Activated CD8-positive, alpha-beta T cell treated with anti-CD3 and anti-CD28 coated beads, Interleukin-2, amount 10 ng/mL, durations not matched to agents 7 days and 5 days (primary cell): Measurements from ENCODE around the gene ALOX12. TPM values are rescaled to one million over a fixed set of nuclear protein-coding genes. Genes with fewer than 3 reads are reported as not detected.

Experiments
- ATAC-seq: fragments of 150-1000 bp; cut with Tn5 transposase; one replicate; pipeline ENCODE4 v1.10.0; 2021; ENCODE audit warnings: moderate library complexity
- CTCF ChIA-PET: fragments of 350-600 bp; sonication (Branson Sonifier 250); formaldehyde crosslinking; loops from one replicate; lab custom pipeline; 2021; ENCODE audit warnings: antibody characterized with exemption; lab: Charles Lee
- POLR2A ChIA-PET: fragments of 350-600 bp; sonication (Branson Sonifier 250); formaldehyde crosslinking; loops from one replicate; lab custom pipeline; 2021; ENCODE audit warnings: antibody characterized with exemption; lab: Charles Lee
- DNase-seq: peaks from one replicate; pipeline ENCODE4 v3.0.0-alpha.2; 2020
- H3K27ac Mint-ChIP-seq: one replicate; pipeline ENCODE4 v1.8.0; 2021; ENCODE audit warnings: mild to moderate bottlenecking, mixed read lengths
- H3K27me3 Mint-ChIP-seq: one replicate; pipeline ENCODE4 v1.8.0; 2021; ENCODE audit warnings: low read depth, mixed read lengths
- H3K36me3 Mint-ChIP-seq: one replicate; pipeline ENCODE4 v1.8.0; 2021; ENCODE audit warnings: low read depth, mixed read lengths
- H3K4me1 Mint-ChIP-seq: one replicate; pipeline ENCODE4 v1.8.0; 2021; ENCODE audit warnings: low read depth, mixed read lengths
- H3K4me3 Mint-ChIP-seq: one replicate; pipeline ENCODE4 v1.8.0; 2021; ENCODE audit warnings: mild to moderate bottlenecking, mixed read lengths
- H3K9me3 Mint-ChIP-seq: one replicate; pipeline ENCODE4 v1.8.0; 2022; ENCODE audit warnings: mixed read lengths; ENCODE audit not compliant: insufficient read depth
- total RNA-seq, 2 experiments: library from RNA; stranded (reverse); gene quantifications; one replicate each; pipeline ENCODE4 v1.2.3, GENCODE V29; 2021

Gene ALOX12
- total RNA-seq, 2 experiments from 2014 or later, result not detected

GRCh38 chr17:7023576-7024401 is 27.9 kb downstream of the ALOX12 start:
- H3K9me3 Mint-ChIP-seq, result no peaks in the 10 kb centered on the region
- H3K4me1 Mint-ChIP-seq, result peaks cover 64% of the 10 kb centered on the region
- H3K36me3 Mint-ChIP-seq, result no peaks in the 10 kb centered on the region
- DNase-seq, result peak; percentile 95
- H3K27me3 Mint-ChIP-seq, result peaks cover 2% of the 10 kb centered on the region
- H3K27ac Mint-ChIP-seq, result peak overlapping the region; percentile 79
- ATAC-seq, result peak; percentile 82
- ChIA-PET CTCF (interaction anchor here (0.8 to 6.1 kb wide), 7 partner anchors 8 to 113 kb away, joined by 3 to 71 read pairs (median 52); partner anchors contain the start of genes RNASEK and SLC16A13), POLR2A (interaction anchor here (0.9 to 7.0 kb wide), 3 partner anchors 9 to 19 kb away, joined by 3 to 61 read pairs (median 16); partner anchors contain the start of gene SLC16A13)
- peak overlapping the region; percentile 51 for H3K4me3 Mint-ChIP-seq

DNA sequence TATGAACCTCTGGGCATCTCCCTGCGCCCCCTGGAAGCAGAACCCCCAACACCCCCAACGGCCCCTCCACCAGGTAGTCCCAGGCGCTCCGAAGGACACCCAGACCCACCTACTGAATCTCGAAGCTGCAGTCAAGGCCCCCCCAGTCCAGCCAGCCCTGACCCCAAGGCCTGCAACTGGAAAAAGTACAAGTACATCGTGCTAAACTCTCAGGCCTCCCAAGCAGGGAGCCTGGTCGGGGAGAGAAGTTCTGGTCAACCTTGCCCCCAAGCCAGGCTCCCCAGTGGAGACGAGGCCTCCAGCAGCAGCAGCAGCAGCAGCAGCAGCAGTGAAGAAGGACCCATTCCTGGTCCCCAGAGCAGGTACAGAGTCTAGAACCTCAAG is 28.5 kb downstream of the ALOX12 start:
- Mint-ChIP-seq H3K27ac (no peak overlapping the region), H3K9me3 (no peaks in the 10 kb centered on the region), H3K36me3 (no peaks in the 10 kb centered on the region), H3K27me3 (peaks cover 2% of the 10 kb centered on the region), H3K4me1 (peaks cover 64% of the 10 kb centered on the region), H3K4me3 (no peak overlapping the region)
- ATAC-seq (no peak), DNase-seq (no peak)
- ChIA-PET POLR2A (interaction anchor here (1.2 to 7.0 kb wide), 3 partner anchors 9 to 12 kb away, joined by 4 to 61 read pairs (median 16); partner anchors contain the start of genes RNASEK and SLC16A13), CTCF (interaction anchor here (0.9 to 6.1 kb wide), 4 partner anchors 12 to 113 kb away, joined by 3 to 71 read pairs (median 60); partner anchors contain the start of gene RNASEK)

GRCh38 chr17:7025245-7025644 is 29.4 kb downstream of the ALOX12 start:
- DNase-seq, result no peak

GRCh38 chr17:7026471-7027115 is 30.7 kb downstream of the ALOX12 start:
- ATAC-seq, result no peak
- Mint-ChIP-seq H3K4me1 (peaks cover 66% of the 10 kb centered on the region), H3K9me3 (no peaks in the 10 kb centered on the region), H3K36me3 (peaks cover 4% of the 10 kb centered on the region), H3K27ac (no peak overlapping the region), H3K27me3 (no peaks in the 10 kb centered on the region), H3K4me3 (no peak overlapping the region)
- no peak for DNase-seq
- ChIA-PET POLR2A (interaction anchor here (3.2 to 7.0 kb wide), 2 partner anchors 9 to 11 kb away, joined by 16 to 61 read pairs; partner anchors contain the start of gene SLC16A13), CTCF (interaction anchor here (1.8 kb wide), 1 partner anchor 19 kb away, joined by 9 read pairs; no protein-coding TSS in a partner anchor)

More at GRCh38 chr17:7025245-7025644, 29.4 kb downstream of the ALOX12 start:
- Mint-ChIP-seq H3K27me3 (peaks cover 2% of the 10 kb centered on the region), H3K4me3 (no peak overlapping the region), H3K9me3 (no peaks in the 10 kb centered on the region), H3K4me1 (peaks cover 66% of the 10 kb centered on the region), H3K27ac (no peak overlapping the region), H3K36me3 (peaks cover 4% of the 10 kb centered on the region)
- CTCF ChIA-PET, result interaction anchor here (0.9 to 1.8 kb wide), 5 partner anchors 19 to 114 kb away, joined by 3 to 9 read pairs (median 4); no protein-coding TSS in a partner anchor
- no peak for ATAC-seq
- POLR2A ChIA-PET, result interaction anchor here (1.2 to 7.0 kb wide), 3 partner anchors 10 to 13 kb away, joined by 4 to 61 read pairs (median 16); partner anchors contain the start of genes RNASEK and SLC16A13

- Mint-ChIP-seq H3K27me3 (no peaks in the 10 kb centered on the region), H3K4me1 (peaks cover 66% of the 10 kb centered on the region), H3K4me3 (no peak overlapping the region), H3K9me3 (no peaks in the 10 kb centered on the region), H3K27ac (no peak overlapping the region), H3K36me3 (peaks cover 5% of the 10 kb centered on the region)
- no peak for DNase-seq
- ChIA-PET POLR2A (interaction anchor here (2.3 kb wide), 1 partner anchor 12 kb away, joined by 11 read pairs; a partner anchor contains a TSS), CTCF (interaction anchor here (1.2 kb wide), 2 partner anchors 12 to 113 kb away, joined by 4 read pairs; no protein-coding TSS in a partner anchor)
- ATAC-seq, result no peak
Measured at GRCh38 chr17:7027335-7027734, 31.5 kb downstream of the ALOX12 start.

DNA sequence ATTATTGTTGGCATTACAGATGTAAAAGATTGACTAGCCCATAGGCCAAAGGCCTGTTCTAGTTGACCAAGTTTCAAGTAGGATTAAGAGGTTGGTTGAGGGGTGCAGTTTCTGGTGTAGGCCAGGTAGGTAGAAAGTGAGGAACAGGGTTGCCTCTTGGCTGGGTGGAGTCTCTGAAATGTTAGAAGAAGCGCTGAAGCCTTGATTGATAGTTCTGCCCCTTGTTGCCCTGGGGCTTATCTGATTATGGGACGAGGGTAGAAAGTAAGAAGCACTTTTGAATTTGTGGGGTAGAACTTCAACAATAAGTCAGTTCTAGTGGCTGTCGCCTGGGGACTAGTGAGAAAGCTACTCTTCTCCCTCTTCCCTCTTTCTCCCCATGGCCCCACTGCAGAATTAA is 33.2 kb downstream of the ALOX12 start:
- peak overlapping the region; percentile 89 for H3K27ac Mint-ChIP-seq
- H3K36me3 Mint-ChIP-seq, result peaks cover 8% of the 10 kb centered on the region
- ATAC-seq, result no peak
- no peaks in the 10 kb centered on the region for H3K27me3 Mint-ChIP-seq
- ChIA-PET CTCF (interaction anchor here (0.9 to 2.4 kb wide), 2 partner anchors 7 to 9 kb away, joined by 3 to 14 read pairs; no protein-coding TSS in a partner anchor), POLR2A (interaction anchor here (2.3 kb wide), 1 partner anchor 14 kb away, joined by 11 read pairs; a partner anchor contains a TSS)
- H3K4me1 Mint-ChIP-seq, result peaks cover 63% of the 10 kb centered on the region
- no peak overlapping the region for H3K4me3 Mint-ChIP-seq
- no peaks in the 10 kb centered on the region for H3K9me3 Mint-ChIP-seq
- DNase-seq, result no peak

GRCh38 chr17:7029659-7030058 is 33.8 kb downstream of the ALOX12 start:
- H3K27ac Mint-ChIP-seq, result peak overlapping the region; percentile 89
- DNase-seq (peak; percentile 70), ATAC-seq (peak; percentile 70)
- CTCF ChIA-PET, result interaction anchor here (0.9 to 2.4 kb wide), 2 partner anchors 8 kb away, joined by 3 to 14 read pairs; no protein-coding TSS in a partner anchor
- POLR2A ChIA-PET, result interaction anchor here (0.8 kb wide), 1 partner anchor 15 kb away, joined by 3 read pairs; a partner anchor contains a TSS
- peak overlapping the region; percentile 50 for H3K4me3 Mint-ChIP-seq
- H3K9me3 Mint-ChIP-seq, result no peaks in the 10 kb centered on the region
- peaks cover 9% of the 10 kb centered on the region for H3K36me3 Mint-ChIP-seq
- H3K4me1 Mint-ChIP-seq, result peaks cover 62% of the 10 kb centered on the region
- no peaks in the 10 kb centered on the region for H3K27me3 Mint-ChIP-seq

- peak; percentile 57 for ATAC-seq
- Mint-ChIP-seq H3K27me3 (no peaks in the 10 kb centered on the region), H3K27ac (peak overlapping the region; percentile 98), H3K9me3 (no peaks in the 10 kb centered on the region), H3K4me1 (peaks cover 70% of the 10 kb centered on the region), H3K36me3 (peaks cover 20% of the 10 kb centered on the region), H3K4me3 (peak overlapping the region; percentile 95)
- peak; percentile 75 for DNase-seq
- ChIA-PET POLR2A (interaction anchor here (0.6 to 1.7 kb wide), 14 partner anchors 12 to 283 kb away, joined by 3 to 61 read pairs (median 5); partner anchors contain the start of genes BCL6B and RNASEK), CTCF (interaction anchor here (0.8 to 4.3 kb wide), 8 partner anchors 11 to 192 kb away, joined by 3 to 59 read pairs (median 7); partner anchors contain the start of gene BCL6B)
Measured at GRCh38 chr17:7034955-7035590, 39.2 kb downstream of the ALOX12 start.

DNA sequence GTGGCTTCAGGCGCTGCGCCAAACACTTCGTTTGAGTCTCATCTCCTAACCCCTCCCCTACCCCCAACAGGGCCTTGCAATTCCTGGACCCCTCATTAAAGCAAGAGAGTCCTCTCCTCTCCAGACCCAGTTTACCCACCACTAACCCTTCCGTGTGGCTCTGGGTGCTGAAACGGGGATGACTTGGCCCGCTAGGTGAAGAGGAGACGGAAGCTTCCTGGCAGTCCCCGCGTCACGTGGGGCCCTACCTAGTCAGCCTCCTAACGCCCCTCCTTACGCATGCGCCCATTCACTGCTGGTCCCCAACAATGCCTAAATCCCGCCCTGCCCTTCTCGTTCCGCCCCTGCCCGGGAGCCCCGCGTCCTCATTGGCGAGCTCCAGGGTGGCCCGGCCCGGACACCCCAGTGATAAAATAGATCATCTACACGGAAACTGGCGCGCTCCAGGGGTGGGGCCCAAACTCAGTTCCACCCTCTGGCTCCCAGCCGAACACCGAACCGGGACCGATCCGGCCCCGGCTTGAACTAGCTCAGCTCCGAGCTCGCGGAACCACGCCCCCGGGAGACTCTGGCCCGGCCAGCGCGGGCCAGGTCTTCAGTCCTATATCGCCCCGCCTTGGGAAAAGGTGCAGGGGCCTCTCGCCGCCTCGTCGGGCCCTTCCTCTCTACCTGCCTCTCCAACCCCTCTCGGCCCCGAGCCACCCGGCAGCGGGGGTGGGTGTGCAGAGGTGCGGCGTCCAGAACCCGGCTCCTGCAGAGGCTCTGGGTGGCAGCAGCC is 39.9 kb downstream of the ALOX12 start, which contains the start of gene SLC16A13:
Gene SLC16A13, plus strand, starts transcription at position 425 of the 778 bp plus-strand sequence. CDS start 368 bp downstream, outside the sequence.
- Mint-ChIP-seq H3K27me3 (no peaks in the 10 kb centered on the region), H3K27ac (peak within 1 kb of the TSS; percentile 98), H3K4me3 (peak within 1 kb of the TSS; percentile 95), H3K4me1 (peaks cover 62% of the 10 kb centered on the region), H3K9me3 (no peaks in the 10 kb centered on the region), H3K36me3 (peaks cover 24% of the 10 kb centered on the region)
- DNase-seq (peak; percentile 100), ATAC-seq (peak; percentile 93)
- CTCF ChIA-PET, result interaction anchor here (0.8 to 4.3 kb wide), 8 partner anchors 10 to 193 kb away, joined by 3 to 59 read pairs (median 7); partner anchors contain the start of gene BCL6B
- POLR2A ChIA-PET, result interaction anchor here (0.7 to 1.7 kb wide), 15 partner anchors 8 to 284 kb away, joined by 3 to 61 read pairs (median 5); partner anchors contain the start of genes BCL6B, RNASEK and SLC16A11
